ENCODE results near the gene APPBP2. TPM values are rescaled to one million over a fixed set of nuclear protein-coding genes. Genes with fewer than 3 reads are reported as not detected.

The APPBP2 gene
- total and polyA plus RNA-seq, 2 of the 8 experiments (the other 6 are each of a cell fraction or from before 2014, with no cell fraction given): 3.3 to 18.0 TPM

DNA sequence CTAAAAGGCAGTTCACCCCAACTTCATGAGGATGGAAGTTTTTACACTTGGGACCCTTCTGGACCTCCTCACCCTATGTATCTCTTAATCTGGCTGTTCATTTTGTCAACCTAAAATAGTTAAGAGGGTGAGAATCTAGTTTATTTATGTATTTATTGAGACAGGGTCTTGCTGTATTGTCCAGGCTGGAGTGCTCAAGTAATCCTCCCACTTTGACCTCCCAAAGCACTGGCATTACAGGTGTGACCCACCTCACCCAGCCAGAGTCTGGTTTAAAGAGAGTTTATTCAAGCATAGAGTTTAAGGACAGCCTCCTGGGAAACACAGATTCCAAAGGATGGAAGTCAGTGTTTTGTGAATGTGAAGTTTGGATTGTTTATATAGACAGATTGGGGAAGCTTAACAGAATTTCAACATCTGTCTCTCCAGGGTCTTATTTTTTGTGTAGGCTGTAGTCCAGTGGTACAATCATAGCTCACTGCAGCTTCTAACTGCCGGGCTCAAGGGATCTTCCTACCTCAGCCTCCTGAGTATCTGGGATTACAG lies 8.0 kb upstream of the APPBP2 start (continued):
- TF ChIP-seq NANOG (IDR thresholded peaks at IDR 0.05; ENCODE audit: insufficient read depth, low read depth, low read length, poor library complexity, severe bottlenecking): no peak
- TF ChIP-seq SRF (IDR thresholded peaks at IDR 0.05; ENCODE audit: low read depth, low read length): no peak
- TF ChIP-seq, protein P1, sequence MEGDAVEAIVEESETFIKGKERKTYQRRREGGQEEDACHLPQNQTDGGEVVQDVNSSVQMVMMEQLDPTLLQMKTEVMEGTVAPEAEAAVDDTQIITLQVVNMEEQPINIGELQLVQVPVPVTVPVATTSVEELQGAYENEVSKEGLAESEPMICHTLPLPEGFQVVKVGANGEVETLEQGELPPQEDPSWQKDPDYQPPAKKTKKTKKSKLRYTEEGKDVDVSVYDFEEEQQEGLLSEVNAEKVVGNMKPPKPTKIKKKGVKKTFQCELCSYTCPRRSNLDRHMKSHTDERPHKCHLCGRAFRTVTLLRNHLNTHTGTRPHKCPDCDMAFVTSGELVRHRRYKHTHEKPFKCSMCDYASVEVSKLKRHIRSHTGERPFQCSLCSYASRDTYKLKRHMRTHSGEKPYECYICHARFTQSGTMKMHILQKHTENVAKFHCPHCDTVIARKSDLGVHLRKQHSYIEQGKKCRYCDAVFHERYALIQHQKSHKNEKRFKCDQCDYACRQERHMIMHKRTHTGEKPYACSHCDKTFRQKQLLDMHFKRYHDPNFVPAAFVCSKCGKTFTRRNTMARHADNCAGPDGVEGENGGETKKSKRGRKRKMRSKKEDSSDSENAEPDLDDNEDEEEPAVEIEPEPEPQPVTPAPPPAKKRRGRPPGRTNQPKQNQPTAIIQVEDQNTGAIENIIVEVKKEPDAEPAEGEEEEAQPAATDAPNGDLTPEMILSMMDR (IDR thresholded peaks at IDR 0.05; ENCODE audit: control extremely low read depth in 1 of 3, insufficient read depth in 1 of 3, low read depth in 1 of 3, low read length in 3 of 3): no peak
- no peak for TF ChIP-seq RFX5 (IDR thresholded peaks at IDR 0.05; ENCODE audit: borderline replicate concordance, low read depth, low read length)

Measured in H1 (cell line).